ENCODE data around the gene TNIK.

GRCh38 chr3:171377859-171378258 is 82.3 kb downstream of the TNIK start:
- no peak for TF ChIP-seq REST (IDR thresholded peaks at IDR 0.05)
- TF ChIP-seq, protein P1, sequence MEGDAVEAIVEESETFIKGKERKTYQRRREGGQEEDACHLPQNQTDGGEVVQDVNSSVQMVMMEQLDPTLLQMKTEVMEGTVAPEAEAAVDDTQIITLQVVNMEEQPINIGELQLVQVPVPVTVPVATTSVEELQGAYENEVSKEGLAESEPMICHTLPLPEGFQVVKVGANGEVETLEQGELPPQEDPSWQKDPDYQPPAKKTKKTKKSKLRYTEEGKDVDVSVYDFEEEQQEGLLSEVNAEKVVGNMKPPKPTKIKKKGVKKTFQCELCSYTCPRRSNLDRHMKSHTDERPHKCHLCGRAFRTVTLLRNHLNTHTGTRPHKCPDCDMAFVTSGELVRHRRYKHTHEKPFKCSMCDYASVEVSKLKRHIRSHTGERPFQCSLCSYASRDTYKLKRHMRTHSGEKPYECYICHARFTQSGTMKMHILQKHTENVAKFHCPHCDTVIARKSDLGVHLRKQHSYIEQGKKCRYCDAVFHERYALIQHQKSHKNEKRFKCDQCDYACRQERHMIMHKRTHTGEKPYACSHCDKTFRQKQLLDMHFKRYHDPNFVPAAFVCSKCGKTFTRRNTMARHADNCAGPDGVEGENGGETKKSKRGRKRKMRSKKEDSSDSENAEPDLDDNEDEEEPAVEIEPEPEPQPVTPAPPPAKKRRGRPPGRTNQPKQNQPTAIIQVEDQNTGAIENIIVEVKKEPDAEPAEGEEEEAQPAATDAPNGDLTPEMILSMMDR (IDR thresholded peaks at IDR 0.05; ENCODE audit: low read depth, low read length, missing input control), result no peak
- TF ChIP-seq HNF4A (conservative IDR thresholded peaks at IDR 0.05), result no peak
- TF ChIP-seq RAD21 (IDR thresholded peaks at IDR 0.05), result no peak
- no peak for TF ChIP-seq FOXA2 (IDR thresholded peaks at IDR 0.05)
